T-helper 9 cell (primary cell): ENCODE data around the gene TRAF3.

ENCODE experiments used
- DNase-seq: peaks from one replicate; pipeline ENCODE4 v3.0.0-alpha.2; 2020

TRAF3 gene

DNA sequence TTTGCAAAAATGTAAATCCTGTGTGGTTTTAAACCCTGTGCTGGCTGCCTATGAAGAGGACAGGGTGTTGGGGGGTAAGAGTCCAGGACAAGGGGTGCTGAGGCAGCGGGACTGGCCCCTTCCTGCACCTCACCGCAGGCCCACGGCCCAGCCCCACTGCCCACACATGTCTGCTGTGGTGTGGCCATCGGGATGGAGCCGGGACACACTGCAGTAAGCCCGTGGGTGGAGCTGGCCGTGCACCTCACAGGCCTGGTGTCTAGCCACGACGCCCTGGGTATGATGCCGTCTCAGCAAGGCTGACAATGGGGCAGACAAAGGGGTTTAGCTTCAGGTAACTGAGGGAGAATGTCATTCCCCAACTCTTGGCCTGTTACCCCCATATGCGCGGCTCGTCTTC, 164.8 kb downstream of the TRAF3 start:
- no peak for DNase-seq

DNA sequence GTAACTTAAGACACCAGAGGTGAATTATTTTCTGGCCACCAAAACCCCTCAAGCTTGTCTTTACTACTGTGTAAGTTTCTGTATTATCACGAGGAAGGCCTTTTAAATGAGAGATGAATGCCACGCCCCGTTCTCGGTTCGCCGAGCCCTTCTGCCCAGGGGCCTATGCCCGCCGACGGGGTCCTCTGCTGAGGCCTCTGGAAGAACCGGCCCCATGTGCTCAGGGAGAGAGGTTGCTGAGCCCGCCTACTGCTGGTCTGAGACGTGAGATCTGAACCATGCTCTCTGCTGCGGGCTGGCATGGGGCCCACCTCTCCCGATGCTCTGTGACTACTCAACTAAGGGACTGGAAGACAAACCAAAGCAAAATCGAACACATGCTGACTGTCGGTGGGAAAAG, 166.2 kb downstream of the TRAF3 start:
- no peak for DNase-seq

DNA sequence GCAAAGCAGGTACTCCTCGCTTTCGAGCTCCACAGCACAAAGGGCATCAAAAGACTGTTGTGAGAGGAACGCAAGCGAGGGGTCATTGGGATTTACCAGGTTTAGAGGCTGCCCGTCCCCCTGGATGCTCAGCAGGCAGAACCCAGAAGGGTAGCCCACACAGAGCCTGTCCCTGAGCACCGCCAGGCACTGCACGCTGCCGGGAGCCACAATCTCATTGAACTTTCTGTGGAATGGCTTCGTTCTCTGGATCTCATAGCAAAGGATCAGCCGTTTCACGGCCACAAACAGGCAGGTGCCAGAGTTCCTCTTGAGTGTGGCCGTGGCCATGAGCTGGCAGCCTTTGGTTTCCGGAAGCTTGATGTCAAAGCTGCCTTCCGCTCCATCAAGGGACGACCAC, 166.7 kb downstream of the TRAF3 start:
- no peak for DNase-seq

DNA sequence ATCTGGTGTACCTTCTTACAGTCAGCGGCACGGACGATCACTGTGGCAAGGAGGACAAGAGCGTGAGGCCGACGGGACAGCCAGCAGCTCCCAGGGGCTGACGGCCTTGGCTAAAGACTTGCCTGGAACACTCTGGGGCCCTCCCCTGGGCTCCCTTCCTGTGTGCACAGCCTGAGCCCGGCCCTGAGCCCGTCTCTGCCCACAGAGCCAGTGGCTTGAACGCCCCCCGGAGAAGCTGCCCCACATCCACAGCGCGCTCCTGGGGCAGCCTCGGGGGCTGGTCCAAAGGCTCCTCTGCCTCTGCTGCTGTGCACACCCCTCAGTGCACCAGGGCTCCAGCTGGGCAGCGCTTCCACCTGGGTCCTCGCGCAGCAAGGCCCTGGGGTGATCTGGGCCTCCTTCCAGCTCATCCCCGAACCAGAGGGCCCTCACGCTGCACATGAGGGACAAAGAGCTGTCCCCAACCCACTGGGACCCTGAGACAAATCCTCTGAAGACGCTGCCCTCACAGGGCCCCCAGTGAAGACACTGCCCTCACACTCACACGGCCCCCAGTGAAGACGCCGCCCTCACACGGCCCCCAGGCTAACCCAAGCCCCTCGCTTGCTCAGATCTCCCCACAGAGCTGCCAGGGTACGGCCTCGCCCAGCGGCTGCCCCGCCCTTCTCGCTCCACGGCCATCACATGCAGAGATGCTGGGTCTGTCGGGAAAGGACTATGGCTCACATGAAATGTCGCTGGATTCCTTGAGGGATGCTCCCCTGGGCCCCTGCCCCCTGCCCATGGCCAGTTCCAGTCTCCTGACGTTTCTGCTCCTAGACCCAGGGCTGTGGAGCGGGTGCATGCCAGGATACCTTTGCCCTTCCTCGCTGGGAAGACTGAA, 167.4 kb downstream of the TRAF3 start:
- DNase-seq = no peak

DNA sequence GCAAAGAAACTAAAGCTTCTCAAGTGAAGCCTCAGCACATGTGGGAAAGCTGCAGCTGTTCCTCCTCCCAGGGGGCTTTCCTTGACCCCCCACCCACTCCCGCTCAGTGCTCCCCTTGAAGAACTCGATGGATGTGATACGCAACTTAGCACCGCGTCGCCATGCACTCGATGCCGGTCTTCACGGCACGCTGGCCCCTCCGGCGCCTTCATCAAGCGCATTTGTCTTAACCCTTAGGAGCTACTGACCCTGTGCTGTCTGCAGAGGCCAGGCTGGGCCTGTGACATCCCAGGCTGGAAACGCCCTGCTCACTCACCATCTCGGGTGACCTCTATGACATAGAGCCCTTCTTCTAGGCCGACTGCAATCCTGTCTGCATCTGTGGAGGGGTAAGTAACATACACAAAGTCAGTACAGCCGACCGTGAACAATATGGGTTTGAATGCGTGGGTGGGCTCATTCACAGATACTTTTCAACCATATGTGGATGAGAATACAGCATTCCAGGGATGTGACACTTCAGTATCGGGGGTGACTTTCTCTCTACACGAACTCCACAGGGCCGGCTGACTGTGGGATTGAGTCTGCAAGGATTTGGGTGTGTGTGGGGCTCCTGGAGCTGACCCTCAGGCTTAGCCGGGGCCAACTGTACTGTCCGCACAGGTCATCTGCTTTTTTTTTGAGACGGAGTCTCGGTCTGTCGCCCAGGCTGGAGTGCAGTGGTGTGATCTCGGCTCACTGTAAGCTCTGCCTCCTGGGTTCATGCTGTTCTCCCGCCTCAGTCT, 168.3 kb downstream of the TRAF3 start:
- no peak for DNase-seq

DNA sequence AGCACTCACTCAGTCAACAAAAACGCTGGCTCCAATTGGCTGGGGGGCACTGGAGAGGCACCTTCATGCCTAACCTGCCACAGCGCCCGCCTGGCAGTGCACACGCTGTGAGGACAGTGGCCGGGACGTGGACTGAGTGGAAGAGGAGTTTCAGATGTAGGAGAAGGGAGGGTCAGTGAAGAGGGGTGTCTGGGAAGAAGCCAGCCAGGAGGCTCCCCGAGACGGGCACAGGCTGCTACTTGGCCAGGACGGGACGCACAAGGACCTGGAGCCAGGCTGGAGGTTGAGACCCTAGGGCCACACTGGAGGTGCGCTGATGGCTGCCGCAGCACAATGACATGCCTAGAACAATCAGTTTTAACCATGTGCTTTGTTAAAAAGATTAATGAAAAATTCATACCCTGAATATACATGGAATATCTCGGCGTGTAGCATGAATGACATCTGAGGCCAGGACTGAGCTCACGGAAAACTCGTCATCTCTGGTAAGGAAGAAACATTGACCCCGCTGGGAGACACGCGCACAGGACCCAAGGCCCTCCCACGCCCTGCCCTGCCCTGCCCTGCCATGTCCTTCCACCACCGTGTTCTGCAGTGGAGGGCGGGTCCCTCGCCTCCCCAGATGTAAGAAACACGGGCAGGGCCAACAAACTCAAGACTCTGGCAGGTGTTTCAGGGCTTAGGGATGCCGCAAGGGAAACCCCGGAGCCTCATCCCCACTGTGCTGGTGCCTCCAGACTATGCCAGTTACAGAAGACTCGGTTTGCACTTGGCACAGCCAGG, 170.3 kb downstream of the TRAF3 start:
- DNase-seq = no peak

DNA sequence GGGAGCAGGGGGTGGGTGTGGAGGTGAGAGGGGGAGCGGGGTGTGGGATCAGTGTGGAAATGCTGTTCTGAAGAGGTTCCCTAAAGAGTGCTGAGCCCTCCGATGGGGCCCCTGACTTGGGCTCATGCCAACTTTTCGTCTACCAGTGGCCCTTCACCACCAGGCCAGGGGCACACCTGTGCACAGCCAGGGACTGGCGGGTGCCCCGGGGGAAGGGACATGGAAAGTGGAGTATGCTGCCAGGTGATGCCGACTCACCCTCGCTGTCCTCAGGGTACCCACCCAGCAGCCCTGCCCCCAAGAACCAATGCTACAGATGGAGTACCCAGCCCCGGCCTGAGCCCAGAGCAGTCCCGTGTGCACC, 171.4 kb downstream of the TRAF3 start:
- no peak for DNase-seq

DNA sequence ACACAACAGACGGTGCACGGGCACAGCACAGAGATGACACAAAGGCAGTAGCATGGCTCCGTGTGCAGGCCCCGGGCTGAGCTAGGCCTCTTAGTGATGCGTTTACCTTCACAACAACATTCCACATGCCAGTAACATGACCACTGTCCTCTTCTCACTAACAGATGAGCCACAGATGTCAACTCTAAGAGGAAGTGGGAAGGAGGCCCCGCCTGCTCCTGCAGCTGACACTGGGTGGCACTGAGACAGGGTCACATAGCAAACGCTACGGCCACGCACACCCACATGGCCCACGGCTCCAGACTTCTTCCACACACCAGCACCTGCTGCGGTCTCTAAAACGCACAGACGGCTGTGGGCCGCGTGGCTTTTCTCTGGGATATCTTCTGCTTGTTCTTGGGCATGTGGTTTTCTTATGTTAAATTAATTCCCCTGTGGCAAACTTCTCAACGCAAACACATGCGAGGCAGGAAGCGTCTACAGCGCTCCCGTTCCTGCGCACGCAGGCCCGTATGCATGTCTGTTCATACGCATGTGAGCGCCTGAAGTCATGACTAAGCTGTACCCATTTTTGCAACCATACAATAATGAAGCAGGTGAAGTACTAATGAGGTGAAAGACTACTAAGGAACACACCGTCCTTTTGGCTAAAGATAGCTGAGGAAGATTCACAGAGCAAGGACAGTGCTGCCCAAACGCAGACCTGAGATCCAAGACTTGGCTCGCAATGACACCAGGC, 172.0 kb downstream of the TRAF3 start:
- DNase-seq = no peak

DNA sequence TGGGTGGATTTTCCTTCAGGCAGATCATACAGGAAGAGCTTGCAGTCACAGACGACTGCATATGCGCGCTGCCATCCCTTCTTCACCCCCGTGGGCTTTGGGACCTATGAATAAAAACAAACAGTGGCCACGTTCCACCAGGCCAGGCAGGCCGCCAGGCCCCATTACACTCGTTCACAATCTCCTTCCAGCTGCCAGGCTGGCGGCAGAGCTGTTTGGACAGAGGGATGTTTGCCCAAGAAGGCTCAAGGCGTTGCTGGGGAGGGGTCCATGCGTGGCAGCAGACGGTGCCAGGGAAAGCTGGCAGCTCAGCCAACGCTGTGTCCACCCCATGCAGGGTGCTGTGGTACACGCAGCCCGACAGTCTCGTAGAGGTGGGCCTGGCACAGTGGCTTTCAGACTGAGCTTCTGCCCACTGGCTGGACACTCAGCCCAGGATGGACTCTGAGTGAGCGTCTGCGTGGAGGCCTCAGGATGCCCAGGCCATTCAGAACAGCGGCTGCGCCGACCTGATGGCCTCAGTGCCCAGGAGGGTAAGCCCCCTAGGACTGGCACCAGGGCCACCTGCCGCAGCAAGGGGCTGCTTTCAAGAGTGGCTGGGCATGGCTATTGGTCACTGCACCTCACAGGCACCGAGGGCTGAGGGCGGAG, 172.7 kb downstream of the TRAF3 start:
- DNase-seq = no peak

DNA sequence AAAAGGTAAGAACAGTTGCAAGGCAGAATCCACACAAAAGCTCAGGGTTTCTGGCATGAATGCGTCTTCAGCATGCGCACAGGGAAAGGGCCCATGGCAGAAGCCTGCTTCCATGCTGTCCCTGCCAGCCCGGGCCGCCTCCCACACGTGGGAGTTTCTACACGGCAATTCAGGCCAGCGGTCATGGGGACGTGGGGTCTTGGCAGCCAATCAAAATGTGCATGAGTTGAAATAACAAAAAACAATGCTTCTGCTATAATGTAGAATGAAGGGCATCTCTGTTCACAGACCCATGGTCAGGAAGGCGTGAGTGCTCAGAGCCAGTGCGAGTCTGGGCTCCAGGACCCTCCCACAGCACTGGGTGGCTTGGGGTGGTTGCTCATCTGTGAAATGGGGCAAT, 173.8 kb downstream of the TRAF3 start:
- DNase-seq = no peak

DNA sequence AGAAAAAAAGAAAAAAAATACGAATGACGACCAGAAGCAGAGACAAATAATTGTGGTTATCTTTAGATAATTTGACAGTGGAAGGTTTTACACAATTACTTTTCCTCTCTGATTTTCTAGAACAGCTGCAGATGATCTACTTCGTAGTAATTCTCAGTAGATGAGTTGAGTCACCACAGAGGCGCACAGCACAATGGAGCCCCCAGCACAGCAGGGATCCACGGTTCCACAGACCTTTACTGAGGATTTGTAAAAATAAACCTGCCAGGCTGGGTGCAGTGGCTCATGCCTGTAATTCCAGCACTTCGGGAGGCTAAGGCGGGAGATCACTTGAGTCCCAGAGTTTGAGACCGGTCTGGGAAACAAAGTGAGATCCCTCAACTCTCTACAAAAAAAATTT, 174.6 kb downstream of the TRAF3 start:
- DNase-seq = no peak

DNA sequence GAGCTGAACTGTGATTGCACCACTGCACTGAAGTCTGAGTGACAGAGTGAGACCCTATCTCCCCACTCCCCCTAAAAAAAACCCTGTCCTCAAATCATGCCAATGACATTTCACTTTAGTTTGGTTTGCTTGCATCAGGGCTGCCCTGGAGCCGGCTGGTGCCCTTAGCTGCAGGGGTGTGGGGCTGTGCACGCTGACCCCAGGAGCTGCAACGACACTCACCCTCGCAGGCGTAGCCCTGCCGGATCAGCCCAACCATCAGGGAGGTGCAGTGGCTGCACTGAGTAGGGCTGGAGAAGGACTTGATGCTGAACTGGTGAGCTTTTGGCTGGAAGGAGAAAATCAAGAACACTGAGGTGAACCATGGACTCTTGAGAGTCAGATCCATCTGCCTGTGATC, 175.0 kb downstream of the TRAF3 start:
- DNase-seq = no peak

DNA sequence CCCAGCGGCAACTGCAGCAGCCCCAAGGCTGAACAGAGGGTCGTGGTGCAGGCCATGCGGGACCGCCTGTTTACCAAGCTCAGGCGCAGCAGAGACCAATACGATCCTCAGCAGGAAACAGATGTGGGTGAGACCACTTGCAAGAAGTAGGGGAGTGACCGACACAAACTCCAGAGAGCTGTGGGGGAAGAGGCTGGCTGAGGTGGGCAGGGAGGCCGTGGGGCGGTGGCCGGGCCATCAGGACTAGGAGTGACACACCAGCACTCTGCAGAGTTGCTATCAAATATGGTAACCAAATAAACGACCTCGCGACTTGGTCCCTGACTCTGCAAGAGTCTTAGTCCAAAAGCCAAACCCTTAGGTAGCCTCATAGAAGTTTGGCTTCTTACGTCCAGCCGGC, 175.9 kb downstream of the TRAF3 start:
- no peak for DNase-seq

DNA sequence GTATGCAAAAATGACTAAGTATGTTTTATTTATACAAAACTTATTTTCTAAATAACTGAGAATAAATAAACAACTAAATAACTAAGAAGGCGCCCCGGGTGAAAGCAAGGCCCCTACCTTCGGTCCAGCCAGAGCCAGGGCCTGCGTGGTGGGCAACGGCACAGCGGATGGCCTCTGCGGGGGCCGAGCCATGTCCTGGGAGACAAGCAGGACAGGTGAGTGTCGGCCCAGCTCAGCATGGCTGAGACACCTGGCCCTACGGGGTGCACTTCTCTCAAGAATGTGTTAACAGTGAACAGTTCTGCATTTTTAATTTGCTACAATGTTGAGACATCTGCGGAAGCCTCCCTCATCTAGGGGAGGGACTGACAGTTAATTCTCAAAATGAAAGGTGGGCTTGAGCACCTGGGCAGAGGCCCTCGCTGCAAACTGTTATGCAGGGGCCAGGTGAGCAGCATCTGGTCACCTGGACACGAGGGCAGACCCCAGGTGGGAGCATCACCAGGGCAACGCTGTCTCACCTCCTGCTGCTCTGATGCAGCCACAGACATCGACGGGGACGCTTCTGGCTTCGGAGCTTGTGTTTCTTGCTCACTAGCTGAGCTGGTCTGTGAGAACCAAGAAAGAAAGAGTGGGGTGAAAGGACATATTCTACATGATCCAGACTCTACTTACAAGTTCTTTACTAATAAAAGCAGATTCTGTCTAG, 177.0 kb downstream of the TRAF3 start:
- no peak for DNase-seq

DNA sequence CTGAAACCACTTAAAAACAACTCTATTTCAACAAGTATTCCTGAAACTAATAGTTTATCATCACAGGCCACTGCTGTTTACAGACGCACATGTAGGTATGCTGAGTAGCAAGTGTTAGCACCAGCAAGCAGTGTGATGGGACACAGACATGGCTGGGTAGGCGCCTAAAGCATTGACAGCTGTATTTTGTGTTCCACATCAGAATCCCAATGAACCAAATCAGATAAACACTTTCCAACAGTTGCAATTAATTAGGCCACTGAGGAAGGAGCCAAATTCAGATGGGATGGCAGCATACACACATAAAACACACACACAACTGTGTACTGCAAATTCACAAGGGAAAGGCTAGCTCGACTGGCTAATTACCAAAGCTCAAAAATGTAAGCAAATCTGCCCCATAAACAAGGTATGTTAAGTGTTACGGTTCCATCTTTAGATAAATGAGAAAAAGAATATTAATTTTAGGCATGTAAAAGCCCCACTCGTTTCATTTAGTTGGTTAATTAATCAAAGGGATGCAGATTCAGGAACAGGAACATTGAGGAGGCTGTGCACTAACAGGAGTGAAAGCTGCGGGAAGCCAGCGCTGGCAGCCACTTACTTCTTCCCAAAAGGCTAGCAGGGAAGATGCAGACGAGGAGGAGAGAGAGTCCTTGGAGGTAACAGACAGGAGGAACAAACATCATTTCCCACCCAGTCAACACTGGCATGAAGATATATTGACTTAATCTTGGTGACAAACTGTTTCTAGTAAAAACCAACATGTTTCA, 178.6 kb downstream of the TRAF3 start:
- no peak for DNase-seq

DNA sequence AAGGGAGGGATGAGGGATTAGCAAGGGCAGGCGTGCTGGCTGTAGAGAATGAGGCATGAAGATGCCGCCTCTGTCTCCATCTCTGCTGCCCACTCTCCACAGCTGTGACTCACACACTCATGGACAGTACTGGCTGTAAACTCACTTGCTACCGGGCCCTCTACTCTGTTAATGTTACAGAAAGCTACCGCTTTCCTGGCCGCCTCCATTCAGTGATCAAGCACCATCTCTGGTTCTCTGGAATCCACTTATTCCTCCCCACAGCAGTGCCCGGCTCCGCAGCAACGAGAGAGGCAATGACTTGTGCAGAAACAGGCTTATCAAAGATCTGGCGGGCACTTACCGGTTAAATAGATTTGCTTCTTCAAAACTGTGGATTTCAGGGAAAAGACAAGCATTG, 180.0 kb downstream of the TRAF3 start:
- DNase-seq = no peak

DNA sequence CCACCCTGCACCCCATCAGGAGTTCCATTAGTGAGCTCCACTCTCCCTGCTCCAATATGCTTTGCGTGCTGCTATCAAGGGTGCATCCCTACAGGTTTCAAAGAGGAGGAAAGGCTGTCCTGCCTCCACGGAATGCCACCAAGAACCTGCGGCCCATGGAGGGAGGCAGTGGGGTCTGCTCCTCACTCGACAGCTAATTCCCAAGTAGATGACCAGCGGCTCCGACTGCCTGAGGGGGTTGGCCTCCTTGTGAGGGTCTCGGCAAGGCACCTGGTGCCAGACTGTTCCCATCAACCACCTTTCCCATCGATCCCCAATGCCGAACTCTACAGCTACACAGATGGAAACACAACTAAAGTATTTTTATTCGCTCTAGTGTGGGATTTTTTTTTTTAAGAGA, 181.2 kb downstream of the TRAF3 start:
- no peak for DNase-seq
